Measurements from ENCODE around the gene SGMS1.

DNA sequence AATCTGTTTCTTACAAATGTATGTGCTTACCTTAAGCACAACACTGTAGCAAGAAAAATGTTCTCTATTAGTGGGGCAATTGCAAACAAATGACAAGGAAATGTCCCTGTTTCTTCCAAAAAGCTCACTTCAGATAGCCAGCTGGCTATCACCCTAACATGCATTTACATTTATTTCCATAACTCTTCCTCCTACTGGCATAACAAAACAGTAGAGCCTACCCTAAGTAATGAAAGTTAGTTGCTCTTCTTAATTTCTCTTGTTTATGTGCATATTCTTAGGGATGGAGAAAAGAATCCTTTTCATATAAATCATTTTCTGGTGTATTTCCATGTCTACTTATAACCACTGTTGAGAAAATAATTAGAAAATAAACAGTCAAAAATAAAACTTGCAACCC, 100.4 kb downstream of the SGMS1 start:
- TF ChIP-seq POLR2A (IDR thresholded peaks at IDR 0.05; ENCODE audit: low read length): no peak
- no peak for TF ChIP-seq GATA1 (IDR thresholded peaks at IDR 0.05; ENCODE audit: low read depth, low read length)
